ENCODE results near the gene NDUFA13.
"Not testable (repeated sequence)": the region's sequence is repeated elsewhere in the genome, so short reads cannot be mapped to it uniquely, and the experiment has no call there.

NDUFA13 gene

DNA sequence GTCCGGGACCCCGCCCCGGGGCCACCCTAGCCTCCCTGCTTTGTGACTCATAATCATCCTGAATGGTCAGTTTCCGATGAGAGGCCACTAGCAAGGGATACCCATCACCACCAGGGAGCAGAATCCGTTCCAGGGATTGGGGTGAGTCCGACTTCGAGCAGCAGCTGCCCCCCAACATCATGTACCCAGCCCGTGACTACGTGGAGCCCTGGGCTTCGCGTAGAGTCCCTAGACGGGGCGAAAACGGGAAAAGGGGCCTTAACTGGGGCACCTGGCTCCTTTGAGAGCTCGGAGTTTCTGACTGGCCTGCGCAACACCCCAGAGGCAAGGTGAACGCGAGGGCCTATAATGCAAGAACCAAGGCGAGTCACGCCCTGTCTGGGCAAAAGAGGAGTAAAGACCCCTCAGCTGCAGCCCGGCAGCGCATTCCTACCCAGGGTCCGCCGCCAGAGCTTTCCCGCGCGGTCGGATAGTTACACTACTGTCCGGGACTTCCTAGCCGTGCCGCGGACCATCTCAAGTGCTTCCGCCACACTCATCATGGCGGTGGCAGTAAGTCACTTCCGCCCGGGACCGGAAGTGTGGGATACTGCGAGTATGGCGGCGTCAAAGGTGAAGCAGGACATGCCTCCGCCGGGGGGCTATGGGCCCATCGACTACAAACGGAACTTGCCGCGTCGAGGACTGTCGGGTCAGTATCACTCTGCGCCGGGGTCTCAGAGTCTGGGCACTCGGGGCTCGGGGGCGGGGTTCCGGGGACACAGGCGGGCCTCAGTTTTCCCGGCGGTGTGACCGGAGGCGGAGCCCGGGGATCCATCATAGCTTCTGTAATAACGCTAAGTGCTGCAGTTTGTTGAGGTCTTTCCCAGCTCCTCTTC, at the start of gene NDUFA13:
NDUFA13 (plus strand) TSS at position 584 of the 878 bp plus-strand sequence; CDS start at position 598, 14 bp downstream.
- peak; percentile 96 for DNase-seq
- peaks cover 23% of the 10 kb centered on the region for H3K4me1 Mint-ChIP-seq
- H3K36me3 Mint-ChIP-seq (ENCODE audit: low read depth): peaks cover 31% of the 10 kb centered on the region
- peak within 1 kb of the TSS; percentile 86 for H3K27ac Mint-ChIP-seq
- no peaks in the 10 kb centered on the region for H3K27me3 Mint-ChIP-seq (ENCODE audit: low read depth, poor library complexity)
- no peaks in the 10 kb centered on the region for H3K9me3 Mint-ChIP-seq
- H3K4me3 Mint-ChIP-seq: peak within 1 kb of the TSS; percentile 93
- TF ChIP-seq, protein P1, sequence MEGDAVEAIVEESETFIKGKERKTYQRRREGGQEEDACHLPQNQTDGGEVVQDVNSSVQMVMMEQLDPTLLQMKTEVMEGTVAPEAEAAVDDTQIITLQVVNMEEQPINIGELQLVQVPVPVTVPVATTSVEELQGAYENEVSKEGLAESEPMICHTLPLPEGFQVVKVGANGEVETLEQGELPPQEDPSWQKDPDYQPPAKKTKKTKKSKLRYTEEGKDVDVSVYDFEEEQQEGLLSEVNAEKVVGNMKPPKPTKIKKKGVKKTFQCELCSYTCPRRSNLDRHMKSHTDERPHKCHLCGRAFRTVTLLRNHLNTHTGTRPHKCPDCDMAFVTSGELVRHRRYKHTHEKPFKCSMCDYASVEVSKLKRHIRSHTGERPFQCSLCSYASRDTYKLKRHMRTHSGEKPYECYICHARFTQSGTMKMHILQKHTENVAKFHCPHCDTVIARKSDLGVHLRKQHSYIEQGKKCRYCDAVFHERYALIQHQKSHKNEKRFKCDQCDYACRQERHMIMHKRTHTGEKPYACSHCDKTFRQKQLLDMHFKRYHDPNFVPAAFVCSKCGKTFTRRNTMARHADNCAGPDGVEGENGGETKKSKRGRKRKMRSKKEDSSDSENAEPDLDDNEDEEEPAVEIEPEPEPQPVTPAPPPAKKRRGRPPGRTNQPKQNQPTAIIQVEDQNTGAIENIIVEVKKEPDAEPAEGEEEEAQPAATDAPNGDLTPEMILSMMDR (IDR thresholded peaks at IDR 0.05): no peak

DNA sequence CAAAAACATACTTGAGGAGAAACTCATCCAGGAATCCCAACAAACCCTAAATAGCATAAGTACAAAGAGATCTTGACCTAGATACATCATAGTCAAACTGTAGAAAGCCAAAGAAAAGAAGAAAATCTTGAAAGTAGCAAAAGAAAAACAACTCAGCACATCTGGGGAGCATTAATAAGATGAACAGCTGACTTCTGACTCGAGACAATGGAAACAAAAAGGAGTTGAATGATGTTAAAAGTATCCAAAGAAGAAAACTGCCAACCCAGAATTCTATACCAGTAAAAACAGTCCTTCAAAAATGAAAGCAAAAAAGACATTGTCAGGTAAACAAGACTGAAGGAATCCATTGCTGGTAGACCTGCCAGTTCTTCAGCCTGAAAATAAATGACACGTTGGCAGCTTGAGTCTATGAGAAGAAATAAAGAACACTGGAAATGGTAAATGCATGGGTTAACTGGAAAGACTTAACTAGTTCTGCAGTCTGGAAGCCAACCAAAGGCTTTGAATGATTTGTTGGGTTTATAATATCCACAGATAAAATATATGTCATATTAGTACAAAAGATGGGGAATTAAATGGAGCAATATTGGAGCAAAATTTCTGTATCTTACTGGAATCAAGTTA, 47.5 kb upstream of the NDUFA13 start:
- Mint-ChIP-seq H3K9me3 (peaks cover 55% of the 10 kb centered on the region), H3K27ac (no peak overlapping the region), H3K4me1 (peaks cover 33% of the 10 kb centered on the region), H3K36me3 (ENCODE audit: low read depth) (peaks cover 85% of the 10 kb centered on the region), H3K4me3 (no peak overlapping the region), H3K27me3 (ENCODE audit: low read depth, poor library complexity) (peaks cover 5% of the 10 kb centered on the region)
- DNase-seq: no peak
- TF ChIP-seq, protein P1 (IDR thresholded peaks at IDR 0.05): no peak

DNA sequence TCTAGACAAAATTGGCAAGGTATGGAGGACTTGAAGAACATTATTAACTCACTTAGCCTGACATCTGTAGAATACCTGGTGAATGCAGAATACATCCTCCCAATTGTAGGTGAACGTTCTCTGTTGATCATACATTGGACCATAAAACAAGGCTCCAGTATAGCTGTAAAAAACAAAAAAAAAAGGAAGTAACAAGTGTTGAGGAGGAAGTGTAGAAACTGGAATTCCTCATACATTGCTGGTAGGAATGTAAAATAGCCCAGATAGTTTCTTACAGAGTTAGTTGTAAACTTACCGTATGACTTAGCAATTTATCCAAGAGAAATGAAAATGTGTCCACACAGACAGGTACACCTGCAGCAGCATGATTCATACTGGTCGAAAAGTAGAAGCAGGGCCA, 45.4 kb upstream of the NDUFA13 start:
- no peak overlapping the region for H3K27ac Mint-ChIP-seq
- peaks cover 50% of the 10 kb centered on the region for H3K9me3 Mint-ChIP-seq
- peaks cover 5% of the 10 kb centered on the region for H3K27me3 Mint-ChIP-seq (ENCODE audit: low read depth, poor library complexity)
- TF ChIP-seq, protein P1 (IDR thresholded peaks at IDR 0.05): no peak
- no peak overlapping the region for H3K4me3 Mint-ChIP-seq
- H3K36me3 Mint-ChIP-seq (ENCODE audit: low read depth): peaks cover 72% of the 10 kb centered on the region
- peaks cover 33% of the 10 kb centered on the region for H3K4me1 Mint-ChIP-seq
- DNase-seq: no peak

DNA sequence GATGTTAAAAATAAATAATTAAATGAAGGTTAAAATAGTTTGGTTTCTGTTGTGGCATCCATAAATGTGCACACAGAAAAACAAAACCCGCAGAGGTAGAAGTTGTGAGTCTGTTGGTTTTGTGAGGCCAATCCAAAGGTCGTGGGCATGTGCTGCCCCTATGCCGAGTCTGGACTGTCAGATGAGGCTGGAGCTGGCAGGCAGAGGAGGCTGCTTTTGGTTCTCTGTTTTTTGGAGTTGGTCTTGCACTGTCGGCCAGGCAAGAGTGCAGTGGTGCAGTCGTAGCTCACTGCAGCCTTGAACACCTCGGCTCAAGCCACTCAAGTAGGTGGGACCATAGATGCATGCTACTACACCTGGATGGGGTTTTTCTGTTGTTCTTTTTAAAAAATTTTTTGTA, 44.3 kb upstream of the NDUFA13 start:
- DNase-seq: no peak
- Mint-ChIP-seq H3K4me3 (no peak overlapping the region), H3K27ac (peak overlapping the region; percentile 80), H3K27me3 (ENCODE audit: low read depth, poor library complexity) (peaks cover 8% of the 10 kb centered on the region), H3K4me1 (peaks cover 42% of the 10 kb centered on the region), H3K36me3 (ENCODE audit: low read depth) (peaks cover 61% of the 10 kb centered on the region), H3K9me3 (peaks cover 41% of the 10 kb centered on the region)
- TF ChIP-seq, protein P1 (IDR thresholded peaks at IDR 0.05): no peak

DNA sequence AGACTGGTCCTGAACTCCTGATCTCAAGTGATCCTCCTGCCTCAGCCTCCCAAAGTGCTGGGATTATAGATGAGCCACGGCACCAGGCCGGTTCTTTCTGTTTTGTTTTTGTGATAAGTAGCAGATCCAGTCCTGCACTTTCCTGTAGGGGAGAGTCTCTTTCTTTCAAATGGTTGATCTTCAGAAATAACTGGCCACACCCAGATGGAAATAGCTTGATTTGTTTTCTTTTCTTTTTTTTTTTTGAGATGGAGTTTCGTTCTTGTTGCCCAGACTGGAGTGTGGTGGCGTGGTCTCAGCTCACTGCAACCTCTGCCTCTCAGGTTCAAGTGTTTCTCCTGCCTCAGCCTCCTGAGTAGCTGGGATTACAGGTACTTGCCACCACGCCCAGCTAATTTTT, 43.9 kb upstream of the NDUFA13 start:
- H3K36me3 Mint-ChIP-seq (ENCODE audit: low read depth): peaks cover 57% of the 10 kb centered on the region
- not testable (repeated sequence) for DNase-seq; H3K4me3 Mint-ChIP-seq; H3K27me3 Mint-ChIP-seq (ENCODE audit: low read depth, poor library complexity)
- peaks cover 37% of the 10 kb centered on the region for H3K9me3 Mint-ChIP-seq
- H3K4me1 Mint-ChIP-seq: peaks cover 42% of the 10 kb centered on the region
- peak overlapping the region; percentile 80 for H3K27ac Mint-ChIP-seq

DNA sequence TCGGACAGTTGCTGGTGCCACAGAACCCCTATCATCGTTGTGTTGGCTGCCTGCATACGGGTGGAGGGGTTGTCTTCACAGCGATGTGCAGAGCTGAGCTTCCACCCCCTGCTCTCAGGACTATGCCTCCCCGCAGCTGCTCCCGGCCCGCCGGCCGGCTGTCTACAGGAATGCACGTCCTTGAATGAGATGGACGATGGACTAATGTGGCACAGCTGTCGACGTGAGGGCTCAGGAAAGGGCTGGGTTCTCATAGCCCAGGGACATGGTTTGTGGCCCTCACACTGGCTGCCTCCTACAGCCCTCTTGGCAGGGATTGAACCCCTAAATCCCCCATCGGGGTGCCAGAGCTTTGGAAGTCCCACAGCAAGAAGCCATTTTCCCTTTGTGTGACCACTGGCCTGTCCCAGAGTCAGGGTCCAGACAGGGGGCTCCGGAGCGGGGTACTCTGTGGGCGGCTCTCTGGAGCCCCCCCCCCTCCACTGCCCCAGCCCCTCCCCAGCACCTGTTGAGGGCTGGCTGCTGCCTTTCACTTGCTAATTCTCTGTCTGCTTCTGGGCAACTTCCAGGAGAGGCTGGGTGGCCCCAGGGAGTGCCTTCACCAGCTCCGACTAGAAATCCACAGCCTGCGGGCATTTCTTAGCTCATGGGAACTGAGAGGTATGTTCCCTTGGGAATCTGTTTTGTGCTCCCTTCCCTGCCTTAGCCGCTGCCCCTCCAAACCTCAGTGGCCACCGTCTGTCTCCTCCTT, 40.8 kb upstream of the NDUFA13 start:
- Mint-ChIP-seq H3K27ac (peak overlapping the region; percentile 85), H3K9me3 (peaks cover 7% of the 10 kb centered on the region), H3K4me3 (no peak overlapping the region), H3K36me3 (ENCODE audit: low read depth) (peaks cover 35% of the 10 kb centered on the region), H3K4me1 (peaks cover 50% of the 10 kb centered on the region), H3K27me3 (ENCODE audit: low read depth, poor library complexity) (peaks cover 2% of the 10 kb centered on the region)
- no peak for DNase-seq
- TF ChIP-seq, protein P1 (IDR thresholded peaks at IDR 0.05): no peak
